Amygdala (tissue), 56 donors: ENCODE results near the gene TSSK6.

ENCODE experiments used
- DNase-seq, 56 donors: peaks; one replicate each; lab custom pipeline; 2025; lab: John Stamatoyannopoulos, UW

The TSSK6 gene

DNA sequence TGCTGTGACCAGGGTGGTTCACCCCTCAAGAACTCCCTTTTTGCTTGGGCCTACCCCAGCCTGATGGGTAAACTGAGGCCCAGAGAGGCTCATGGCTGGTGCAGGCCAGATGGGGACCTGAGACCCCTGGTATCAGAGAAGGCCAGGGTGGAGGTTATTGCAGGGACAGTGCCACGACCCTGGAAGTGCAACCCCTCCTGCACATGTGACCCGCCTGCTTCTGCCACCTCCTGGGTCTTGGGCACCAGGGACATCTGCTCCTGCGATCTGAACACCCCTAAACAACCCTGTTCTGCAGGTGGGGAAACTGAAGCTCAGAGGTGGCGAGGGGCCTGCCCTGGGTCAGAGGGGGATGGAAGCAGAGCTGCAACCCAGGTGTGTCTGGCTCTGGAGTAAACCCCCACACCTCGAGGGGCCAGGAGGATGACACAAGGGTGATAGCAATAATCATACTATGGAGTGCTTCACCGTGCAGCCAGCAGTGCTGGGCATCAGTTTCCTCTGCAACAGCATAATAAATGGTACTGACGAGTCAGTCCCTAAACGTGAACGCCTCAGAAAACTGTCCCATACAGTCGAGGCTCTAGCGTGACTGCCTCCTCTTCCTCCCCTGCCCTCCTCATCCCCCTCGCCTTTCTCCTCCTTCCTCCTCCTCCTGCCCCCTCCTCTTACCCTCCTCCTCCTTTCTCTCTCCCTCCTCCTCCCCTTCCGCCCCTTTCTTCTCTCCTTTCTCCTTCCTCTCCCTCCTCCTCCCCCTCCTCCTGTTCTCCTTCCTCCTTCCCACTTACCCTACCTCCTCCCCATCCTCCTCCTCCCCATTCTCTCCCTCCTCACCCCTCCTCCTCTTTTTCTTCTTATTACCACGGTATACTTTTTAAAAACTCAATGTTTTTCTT is 17.7 kb upstream of the TSSK6 start:
- DNase-seq: no peak

DNA sequence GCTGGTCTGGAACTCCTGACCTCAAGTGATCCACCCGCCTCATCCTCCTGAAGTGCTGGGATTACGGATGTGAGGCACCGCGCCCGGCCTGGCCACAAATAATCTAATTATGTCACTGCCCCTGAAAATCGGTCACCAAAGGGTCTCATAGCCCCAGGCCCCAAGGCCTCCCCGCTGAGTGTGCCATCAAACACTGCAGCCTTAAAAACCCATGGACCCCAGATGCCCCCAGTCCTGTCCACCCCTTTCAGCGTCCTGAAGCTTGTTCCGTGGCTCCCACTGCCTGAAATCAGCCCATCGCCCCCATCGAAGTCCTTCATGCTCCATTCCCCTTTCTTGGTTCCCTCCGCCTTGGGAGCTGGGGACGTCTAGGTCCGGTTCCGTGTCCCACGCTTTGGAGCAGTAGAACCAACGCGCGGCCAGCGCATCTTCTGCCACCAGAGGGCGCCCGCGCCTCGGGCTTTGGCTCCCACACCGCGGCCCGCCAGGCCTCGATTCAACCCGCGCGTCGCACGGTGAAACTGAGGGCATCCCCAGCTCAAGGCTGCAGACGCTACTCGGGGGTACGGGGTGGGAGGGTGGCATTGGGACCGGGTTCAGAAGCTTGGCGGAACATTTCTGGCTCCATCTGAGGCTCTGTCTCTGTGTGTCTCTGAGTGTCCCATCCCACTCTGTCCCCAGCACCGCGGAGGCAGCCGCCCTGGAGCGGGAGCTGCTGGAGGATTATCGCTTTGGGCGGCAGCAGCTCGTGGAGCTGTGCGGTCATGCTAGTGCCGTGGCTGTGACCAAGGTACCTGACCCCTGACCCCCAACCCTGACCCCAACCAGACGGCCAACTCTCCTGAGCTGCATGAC is 16.8 kb upstream of the TSSK6 start:
- peak in 52 of 56 donors; percentile 10 to 91 (median 58) for DNase-seq

DNA sequence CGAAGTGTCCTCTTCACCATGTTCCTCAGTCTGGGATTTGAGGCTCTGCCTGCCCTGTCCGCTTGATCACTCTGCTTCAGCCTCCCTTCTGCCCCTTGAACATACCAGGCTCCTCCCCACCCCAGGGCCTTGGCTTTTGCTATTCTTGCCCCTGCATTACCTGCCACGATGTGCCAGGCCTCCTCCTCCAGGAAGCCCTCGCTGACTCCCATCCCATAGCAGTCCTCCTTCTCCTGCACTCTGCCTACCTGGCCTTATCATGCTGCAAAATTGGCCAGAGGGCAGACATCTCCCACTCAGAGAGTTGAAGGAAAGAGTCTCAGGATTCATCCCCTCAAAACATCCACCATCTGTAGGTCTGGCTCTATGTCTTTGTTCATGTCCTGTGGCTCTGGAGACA is 15.5 kb upstream of the TSSK6 start:
- DNase-seq: no peak

DNA sequence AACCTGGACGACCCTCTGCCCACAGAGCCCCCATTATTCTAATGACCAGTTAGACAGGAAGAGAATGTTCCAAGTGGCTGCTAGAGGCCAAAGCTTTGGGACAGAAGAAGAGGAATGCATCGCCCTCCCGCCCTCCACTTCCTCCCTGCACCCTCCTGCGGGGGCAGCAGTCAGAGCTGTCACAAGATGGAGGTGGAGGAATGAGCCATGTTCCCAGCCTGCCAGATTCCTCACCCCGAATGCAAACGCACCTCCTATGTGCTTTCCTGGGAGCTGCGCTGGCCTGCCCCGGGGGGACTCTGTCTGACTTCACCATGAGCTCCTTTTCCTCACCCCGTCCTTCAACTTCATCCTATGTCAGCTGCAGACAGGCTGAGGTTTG is 15.1 kb upstream of the TSSK6 start:
- DNase-seq: peak in 5 of 56 donors; percentile 5 to 31 (median 16)

DNA sequence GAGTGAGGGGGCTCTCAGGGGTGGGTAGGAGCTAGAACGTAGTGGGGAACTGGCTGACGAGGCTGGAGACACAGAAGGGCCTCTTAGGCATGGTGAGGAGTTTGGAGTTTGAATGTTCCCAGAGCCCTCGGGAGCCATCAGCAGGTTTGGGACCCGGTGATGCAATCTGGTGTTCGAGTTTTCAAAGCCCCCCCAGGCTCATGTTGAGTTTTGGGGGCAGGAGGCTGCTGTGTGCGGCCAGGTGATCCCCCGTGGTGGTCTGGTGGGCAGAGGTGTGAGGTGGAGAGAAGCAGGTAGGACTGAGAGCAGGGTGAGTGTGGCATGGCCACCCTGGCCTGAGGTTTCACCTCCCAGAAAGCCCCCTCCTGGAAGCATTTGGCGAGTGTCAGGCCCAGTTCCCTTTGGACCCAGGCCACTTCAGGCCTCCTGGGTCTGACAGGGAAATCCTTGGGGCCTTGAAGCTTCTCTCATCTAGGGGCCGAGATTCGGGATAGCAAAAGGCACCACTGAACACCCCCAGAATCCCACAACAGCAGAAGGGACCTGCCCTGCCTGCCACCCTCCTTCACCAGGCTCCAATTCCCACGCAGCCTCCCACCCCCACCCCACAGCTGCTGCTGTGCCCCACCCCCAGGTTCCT is 14.6 kb upstream of the TSSK6 start:
- no peak for DNase-seq

DNA sequence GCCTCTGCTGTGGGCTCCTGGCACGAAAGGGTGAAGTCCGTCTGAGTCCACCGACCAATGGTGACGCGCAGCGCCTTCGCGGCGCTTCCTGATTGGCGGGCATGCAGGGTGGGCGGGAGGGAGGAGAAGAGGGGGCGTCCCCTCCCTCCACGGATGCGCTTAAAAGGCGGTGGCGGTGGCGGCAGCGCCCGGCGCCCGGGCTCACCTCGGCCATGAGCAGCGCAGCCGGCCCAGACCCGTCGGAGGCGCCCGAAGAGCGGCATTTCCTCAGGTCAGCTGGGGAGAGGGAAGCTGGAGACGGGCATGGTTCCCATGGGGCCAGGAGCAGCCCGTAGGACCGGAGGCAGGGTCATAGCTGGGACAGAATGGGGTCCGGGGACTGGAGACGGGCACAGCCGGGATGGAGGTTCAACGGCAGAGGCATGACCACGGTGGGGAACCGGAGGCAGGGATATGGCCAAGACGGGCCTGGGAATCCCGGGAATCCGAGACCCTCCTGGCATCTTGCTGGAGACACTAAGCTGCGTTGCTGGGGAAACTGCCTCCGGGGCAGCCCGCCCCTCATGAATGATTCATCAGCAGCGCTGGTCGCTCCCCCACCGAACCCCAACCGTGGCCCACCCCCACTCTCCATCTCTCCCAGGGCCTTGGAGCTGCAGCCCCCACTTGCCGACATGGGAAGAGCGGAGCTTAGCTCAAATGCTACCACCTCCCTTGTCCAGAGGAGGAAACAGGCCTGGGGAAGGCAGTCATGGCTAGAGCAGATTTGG is 13.6 kb upstream of the TSSK6 start, which contains the start of gene YJEFN3:
TSS of gene YJEFN3 (plus strand) at position 191 of the 770 bp plus-strand sequence. CDS start at position 213, 22 bp downstream.
- peak in 50 of 56 donors; percentile 12 to 85 (median 56) for DNase-seq

DNA sequence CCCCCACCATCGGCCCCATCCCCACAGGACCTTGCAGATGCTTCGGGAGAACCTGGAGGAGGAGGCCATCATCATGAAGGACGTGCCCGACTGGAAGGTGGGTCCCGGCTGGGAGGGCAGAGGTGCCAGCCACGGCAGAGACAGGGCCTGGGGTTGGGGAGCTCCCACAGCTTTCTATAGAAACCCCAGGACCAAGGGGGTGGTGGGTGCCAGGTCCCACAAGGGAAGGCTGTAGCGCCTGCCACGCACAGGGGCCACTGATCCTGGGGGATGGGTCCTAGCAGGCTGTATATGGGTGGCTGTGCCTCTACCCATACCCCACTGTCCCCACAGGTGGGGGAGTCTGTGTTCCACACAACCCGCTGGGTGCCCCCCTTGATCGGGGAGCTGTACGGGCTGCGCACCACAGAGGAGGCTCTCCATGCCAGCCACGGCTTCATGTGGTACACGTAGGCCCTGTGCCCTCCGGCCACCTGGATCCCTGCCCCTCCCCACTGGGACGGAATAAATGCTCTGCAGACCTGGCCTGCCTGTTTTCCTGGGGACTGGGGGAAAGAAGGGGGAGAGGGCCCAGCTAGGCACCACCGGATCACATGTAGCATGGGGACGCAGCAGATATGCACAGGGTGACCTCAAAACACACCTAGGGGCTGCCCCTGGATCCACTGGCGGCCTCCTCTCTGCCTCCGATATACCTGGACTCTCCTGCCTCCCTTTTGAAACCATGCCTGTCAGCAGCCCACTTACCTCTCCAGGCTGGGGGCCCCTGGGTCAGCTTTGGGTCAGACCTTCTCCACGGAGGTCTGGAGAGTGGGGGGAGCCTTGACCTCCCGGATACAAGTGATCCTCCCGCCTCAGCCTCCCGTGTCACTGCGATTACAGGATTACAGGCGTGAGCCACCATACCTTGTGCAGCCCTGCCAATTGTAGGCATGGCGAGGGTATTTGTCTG is 12.6 kb upstream of the TSSK6 start:
- DNase-seq: no peak

DNA sequence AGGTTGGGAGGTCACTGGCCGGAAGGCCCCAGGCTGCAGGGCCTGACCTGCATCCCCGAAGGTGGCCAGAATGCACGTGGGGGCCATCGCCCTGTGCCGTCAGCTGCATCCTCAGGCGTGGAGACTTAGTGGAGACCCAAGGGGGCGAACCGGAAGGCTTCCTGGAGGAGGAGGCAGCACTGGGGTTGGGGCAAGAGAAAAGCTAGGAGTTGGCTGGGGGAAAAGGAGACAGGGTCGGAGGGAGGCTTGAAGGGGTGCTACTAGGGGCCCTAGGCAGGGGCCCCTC is 12.0 kb upstream of the TSSK6 start:
- DNase-seq: no peak

DNA sequence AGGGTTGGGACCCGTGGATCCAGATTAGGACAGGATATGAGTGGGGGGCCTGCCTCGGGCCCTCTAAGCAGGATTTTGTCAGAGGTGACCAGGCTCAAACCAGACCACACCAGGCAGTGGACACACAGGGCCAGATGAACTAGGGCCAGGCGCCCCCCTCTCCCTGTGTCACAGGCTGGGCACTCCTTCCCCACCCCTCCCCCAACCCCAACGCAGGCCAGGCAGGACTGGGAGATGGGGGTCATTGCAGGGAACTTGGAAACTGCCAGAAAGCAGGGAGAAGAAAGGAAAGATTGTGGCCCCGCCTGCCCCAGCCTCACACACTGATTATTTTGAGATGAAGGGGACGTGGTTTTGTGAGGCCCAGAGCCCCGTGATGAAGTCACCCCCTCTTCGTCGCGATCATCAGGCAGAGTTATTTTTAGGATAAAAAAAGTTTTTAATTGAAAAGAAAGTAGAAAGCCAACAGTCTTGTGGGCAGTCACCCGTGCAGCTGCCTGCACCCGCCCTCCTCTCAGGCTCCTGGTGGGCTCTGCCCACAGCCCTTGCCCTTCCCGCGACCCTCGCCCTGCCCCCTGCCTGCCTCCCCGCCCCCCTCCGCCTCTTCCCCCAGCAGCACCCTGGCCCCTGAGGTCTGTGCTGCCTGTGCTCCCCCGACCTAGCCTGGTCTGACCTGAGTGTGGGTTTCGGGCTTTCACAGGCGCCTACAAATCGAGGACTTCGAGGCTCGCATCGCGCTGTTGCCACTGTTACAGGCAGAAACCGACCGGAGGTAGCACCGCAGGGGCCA is 11.4 kb upstream of the TSSK6 start:
- peak in 18 of 56 donors; percentile 6 to 46 (median 25) for DNase-seq

DNA sequence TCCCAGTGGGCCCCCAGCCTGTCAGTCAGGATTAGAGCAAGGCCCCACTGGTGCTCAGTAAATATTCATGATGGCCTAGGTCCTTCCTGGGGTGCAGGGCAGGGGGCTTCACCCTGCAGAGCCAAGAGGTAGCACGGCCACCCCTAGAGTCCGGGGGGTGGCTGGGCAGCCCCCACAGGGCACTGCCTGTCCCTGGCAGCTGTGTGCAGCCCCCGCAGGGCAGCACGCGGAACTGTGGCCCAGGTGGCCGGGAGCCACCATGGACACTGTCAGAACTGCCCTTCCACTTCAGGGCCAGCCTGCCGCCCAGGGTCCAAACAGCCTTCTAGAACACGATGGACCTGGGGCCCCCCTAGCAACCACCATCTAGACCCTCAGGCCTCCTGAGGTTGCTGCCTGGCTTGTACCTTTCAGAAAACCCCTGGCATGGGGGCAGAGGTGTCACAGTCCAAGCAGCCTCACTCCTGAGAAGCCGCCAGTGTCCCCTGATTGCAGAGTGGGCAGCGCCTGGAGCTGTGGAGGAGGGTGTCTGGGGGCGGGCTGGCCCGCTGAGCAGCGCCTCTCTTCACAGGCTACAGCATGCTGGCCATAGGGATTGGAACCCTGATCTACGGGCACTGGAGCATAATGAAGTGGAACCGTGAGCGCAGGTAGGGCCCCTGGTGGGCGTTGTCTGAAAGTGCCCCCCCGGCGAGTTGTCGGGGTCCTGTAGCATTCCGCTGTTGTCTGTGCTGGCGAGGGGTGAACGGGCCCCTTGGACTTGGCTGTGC is 10.4 kb upstream of the TSSK6 start:
- no peak for DNase-seq

DNA sequence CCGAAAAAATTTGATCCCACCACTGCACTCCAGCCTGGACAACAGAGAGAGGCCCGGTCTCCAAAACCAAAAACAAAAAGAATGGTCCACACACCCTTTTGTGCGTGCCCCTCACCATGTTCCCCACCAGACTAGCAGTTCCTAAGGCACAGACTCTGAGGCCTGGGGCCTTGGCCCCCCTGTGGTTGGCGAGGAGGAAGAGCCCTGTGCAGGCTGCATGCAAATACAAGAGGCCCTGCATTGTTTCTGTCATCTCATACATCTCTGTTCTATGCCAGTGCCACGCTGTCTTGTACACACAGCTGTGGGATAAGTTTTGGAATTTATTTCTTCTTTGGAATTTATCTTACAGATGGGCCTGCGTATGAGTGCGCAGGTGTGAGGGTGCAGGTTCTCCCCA is 8.7 kb upstream of the TSSK6 start:
- DNase-seq: no peak

DNA sequence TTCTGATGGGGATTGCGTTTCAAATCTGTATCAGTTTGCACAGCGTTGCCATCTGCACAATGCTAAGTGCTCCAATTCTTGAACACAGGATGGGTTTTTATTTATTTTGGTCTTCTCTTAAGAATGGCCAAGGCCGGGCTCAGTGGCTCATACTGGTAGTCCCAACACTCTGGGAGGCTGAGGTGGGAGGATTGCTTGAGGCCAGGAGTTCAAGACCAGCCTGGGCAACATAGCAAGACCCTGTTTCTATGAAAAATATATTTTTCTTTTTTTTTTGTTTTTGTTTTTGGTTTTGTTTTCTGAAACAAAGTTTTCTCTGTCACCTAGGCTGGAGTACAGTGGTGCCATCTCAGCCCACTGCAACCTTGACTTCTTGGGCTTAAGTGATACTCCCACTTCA is 7.8 kb upstream of the TSSK6 start:
- DNase-seq: no peak

DNA sequence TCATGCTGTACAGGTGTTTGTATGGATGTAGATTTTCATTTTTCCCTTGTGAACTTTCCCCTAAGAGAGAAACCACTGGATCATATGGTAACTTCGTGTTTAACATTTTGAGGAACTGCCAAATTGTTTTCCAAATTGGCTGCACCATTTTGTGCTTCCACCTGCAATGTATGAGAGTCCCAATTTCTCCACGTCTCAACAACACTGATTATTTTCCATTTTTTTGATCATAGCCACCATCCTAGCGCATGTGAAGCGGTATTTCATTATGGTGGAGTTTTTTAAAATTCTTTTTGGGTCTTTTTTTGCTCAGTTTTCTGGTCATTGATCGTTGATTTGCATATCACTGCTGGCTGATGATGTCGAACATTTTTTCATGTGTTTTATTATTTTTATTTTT is 5.6 kb upstream of the TSSK6 start:
- DNase-seq: no peak

DNA sequence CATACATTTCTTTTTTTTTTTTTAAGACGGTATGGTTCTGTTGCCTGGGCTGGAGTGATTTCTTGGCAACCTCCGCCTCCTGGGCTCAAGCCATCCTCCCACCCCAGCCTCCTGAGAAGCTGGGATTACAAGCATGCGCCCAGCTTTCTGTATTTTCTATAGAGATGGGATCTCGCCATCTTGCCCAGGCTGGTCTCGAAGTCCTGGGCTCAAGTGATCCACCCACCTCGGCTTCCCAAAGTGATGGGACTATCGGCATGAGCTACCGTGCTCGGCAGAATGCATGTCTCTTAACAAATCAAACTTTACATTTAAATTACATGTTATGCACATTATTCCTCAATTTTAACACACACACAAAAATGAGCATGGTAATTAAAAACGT is 1.9 kb upstream of the TSSK6 start:
- DNase-seq: no peak

DNA sequence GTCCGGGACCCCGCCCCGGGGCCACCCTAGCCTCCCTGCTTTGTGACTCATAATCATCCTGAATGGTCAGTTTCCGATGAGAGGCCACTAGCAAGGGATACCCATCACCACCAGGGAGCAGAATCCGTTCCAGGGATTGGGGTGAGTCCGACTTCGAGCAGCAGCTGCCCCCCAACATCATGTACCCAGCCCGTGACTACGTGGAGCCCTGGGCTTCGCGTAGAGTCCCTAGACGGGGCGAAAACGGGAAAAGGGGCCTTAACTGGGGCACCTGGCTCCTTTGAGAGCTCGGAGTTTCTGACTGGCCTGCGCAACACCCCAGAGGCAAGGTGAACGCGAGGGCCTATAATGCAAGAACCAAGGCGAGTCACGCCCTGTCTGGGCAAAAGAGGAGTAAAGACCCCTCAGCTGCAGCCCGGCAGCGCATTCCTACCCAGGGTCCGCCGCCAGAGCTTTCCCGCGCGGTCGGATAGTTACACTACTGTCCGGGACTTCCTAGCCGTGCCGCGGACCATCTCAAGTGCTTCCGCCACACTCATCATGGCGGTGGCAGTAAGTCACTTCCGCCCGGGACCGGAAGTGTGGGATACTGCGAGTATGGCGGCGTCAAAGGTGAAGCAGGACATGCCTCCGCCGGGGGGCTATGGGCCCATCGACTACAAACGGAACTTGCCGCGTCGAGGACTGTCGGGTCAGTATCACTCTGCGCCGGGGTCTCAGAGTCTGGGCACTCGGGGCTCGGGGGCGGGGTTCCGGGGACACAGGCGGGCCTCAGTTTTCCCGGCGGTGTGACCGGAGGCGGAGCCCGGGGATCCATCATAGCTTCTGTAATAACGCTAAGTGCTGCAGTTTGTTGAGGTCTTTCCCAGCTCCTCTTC is 533 bp upstream of the TSSK6 start, which contains the start of gene NDUFA13:
TSS of gene NDUFA13 (plus strand) at position 584 of the 878 bp plus-strand sequence. CDS start at position 598, 14 bp downstream.
- DNase-seq: peak; percentile 43 to 94 (median 84)

DNA sequence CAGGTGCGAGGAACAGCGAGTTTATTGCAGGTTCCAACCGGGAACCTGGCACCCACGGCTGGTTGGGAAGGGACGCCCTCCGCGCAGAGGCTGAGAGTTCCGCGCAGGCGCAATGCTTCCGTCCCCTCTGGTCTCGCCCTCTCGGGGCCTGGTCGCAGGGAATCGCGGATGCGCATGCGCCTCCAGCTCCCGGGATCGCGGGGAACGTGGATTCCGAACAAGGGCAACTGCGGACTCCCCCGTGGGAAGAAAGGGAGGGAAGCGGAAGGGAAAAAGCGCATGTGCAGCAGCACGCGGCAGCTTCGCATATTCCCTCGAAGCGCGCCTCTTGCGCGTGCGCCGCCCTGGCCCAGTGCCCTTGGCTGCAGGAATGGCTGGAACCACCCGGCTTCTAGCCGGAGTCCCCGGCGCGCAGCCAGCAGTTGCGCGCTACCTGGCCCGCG is 1.1 kb downstream of the TSSK6 start:
- peak in 9 of 56 donors; percentile 12 to 43 (median 19) for DNase-seq
